Measurements from ENCODE around the gene SSTR1. TPM values are rescaled to one million over a fixed set of nuclear protein-coding genes. Genes with fewer than 3 reads are reported as not detected.

Gene SSTR1
- total and polyA plus RNA-seq, 12 donors, result 0.22 to 1.8 (median 0.57) TPM

GRCh38 chr14:38204719-38205115 is 3.0 kb upstream of the SSTR1 start:
- Histone ChIP-seq H3K4me1 (peaks cover 0 to 21% (median 14%) of the 10 kb centered on the region in 9 donors), H3K4me3 (no peak overlapping the region), H3K9me3 (peaks cover 0 to 11% (median 2%) of the 10 kb centered on the region in 11 donors), H3K36me3 (no peaks in the 10 kb centered on the region), H3K27ac (no peak overlapping the region), H3K27me3 (peaks cover 0 to 35% (median 32%) of the 10 kb centered on the region in 7 donors)
- intact Hi-C loops (cut with DNase I), result loop anchor here in 2 of 10 donors (10.0 kb wide), 2 partner anchors 220 to 300 kb away; no protein-coding TSS in a partner anchor
- DNase-seq, result no peak
- no peak for TF ChIP-seq CTCF (IDR thresholded peaks at IDR 0.05)
- no peak for ATAC-seq

GRCh38 chr14:38205119-38205813 is 2.4 kb upstream of the SSTR1 start:
- Histone ChIP-seq H3K27me3 (peaks cover 0 to 41% (median 37%) of the 10 kb centered on the region in 7 donors), H3K9me3 (peaks cover 0 to 11% (median 2%) of the 10 kb centered on the region in 11 donors), H3K36me3 (no peaks in the 10 kb centered on the region), H3K4me3 (no peak overlapping the region), H3K27ac (no peak overlapping the region), H3K4me1 (peaks cover 0 to 27% (median 19%) of the 10 kb centered on the region in 9 donors)
- intact Hi-C loops (cut with DNase I), result loop anchor here in 2 of 10 donors (10.0 kb wide), 2 partner anchors 220 to 300 kb away; no protein-coding TSS in a partner anchor
- TF ChIP-seq CTCF (IDR thresholded peaks at IDR 0.05), result no peak
- WGBS, 2 donors, result 75 to 86% methylated on average over 5 of the region's 5 CpGs
- ATAC-seq (no peak), DNase-seq (no peak)

- no peak for DNase-seq
- H3K4me1 ChIP-seq, result peaks cover 0 to 32% (median 21%) of the 10 kb centered on the region in 9 donors
- no peaks in the 10 kb centered on the region for H3K36me3 ChIP-seq
- peaks cover 0 to 49% (median 46%) of the 10 kb centered on the region in 7 donors for H3K27me3 ChIP-seq
- H3K4me3 ChIP-seq, result no peak overlapping the region
- H3K9me3 ChIP-seq, result peaks cover 0 to 11% (median 2%) of the 10 kb centered on the region in 11 donors
- no peak for TF ChIP-seq CTCF (IDR thresholded peaks at IDR 0.05)
- no peak overlapping the region for H3K27ac ChIP-seq
- ATAC-seq, result no peak
- WGBS, 2 donors, result 78 to 87% methylated on average over 5 of the region's 5 CpGs
- intact Hi-C loops (cut with DNase I), result loop anchor here in 2 of 10 donors (10.0 kb wide), 2 partner anchors 221 to 301 kb away; no protein-coding TSS in a partner anchor
Measured at GRCh38 chr14:38205949-38206665, 1.6 kb upstream of the SSTR1 start.

GRCh38 chr14:38206689-38207376 is 871 bp upstream of the SSTR1 start:
- Histone ChIP-seq H3K27me3 (peaks cover 0 to 57% (median 50%) of the 10 kb centered on the region in 7 donors), H3K4me1 (peaks cover 0 to 39% (median 23%) of the 10 kb centered on the region in 9 donors), H3K4me3 (no peak overlapping the region), H3K27ac (no peak overlapping the region), H3K9me3 (peaks cover 0 to 11% (median 2%) of the 10 kb centered on the region in 11 donors), H3K36me3 (no peaks in the 10 kb centered on the region)
- intact Hi-C loops (cut with DNase I), result loop anchor here in 2 of 10 donors (10.0 kb wide), 2 partner anchors 222 to 302 kb away; no protein-coding TSS in a partner anchor
- no peak for TF ChIP-seq CTCF (IDR thresholded peaks at IDR 0.05)
- ATAC-seq (no peak), DNase-seq (no peak)
- WGBS, 2 donors, result 49 to 56% methylated on average over 2 of the region's 2 CpGs
